Endothelial cell of umbilical vein (primary cell): ENCODE results near the gene BEND3.

ENCODE experiments used
- EZH2 ChIP-seq: IDR thresholded peaks from 2 replicates; pipeline ENCODE4 v1.6.1; 2012; ENCODE audit warnings: borderline replicate concordance, low read depth, mild to moderate bottlenecking, moderate library complexity, low read length, inconsistent platforms; ENCODE audit not compliant: severe bottlenecking
- POLR2AphosphoS5 ChIP-seq: IDR thresholded peaks from 2 replicates; pipeline ENCODE4 v1.6.1; 2012; ENCODE audit warnings: low read depth, mild to moderate bottlenecking, control low read depth, low read length, moderate library complexity; ENCODE audit not compliant: insufficient read depth
- TF ChIP-seq, protein P1 (sequence below), 2 donors: IDR thresholded peaks; 1 replicate in 1 of 2; 2 replicates in 1 of 2; pipeline ENCODE4 v1.5.1; 2011; ENCODE audit warnings: low read length in 2 of 2, mild to moderate bottlenecking in 2 of 2, moderate library complexity in 2 of 2, control low read depth in 1 of 2, inconsistent platforms in 1 of 2, low read depth in 1 of 2; ENCODE audit not compliant: insufficient read depth in 1 of 2; ENCODE audit errors: extremely low read depth in 1 of 2
- TF ChIP-seq, protein P2 (sequence below): IDR thresholded peaks from 2 replicates; pipeline ENCODE4 v1.6.1; 2011; ENCODE audit not compliant: insufficient read depth, insufficient read length

DNA sequence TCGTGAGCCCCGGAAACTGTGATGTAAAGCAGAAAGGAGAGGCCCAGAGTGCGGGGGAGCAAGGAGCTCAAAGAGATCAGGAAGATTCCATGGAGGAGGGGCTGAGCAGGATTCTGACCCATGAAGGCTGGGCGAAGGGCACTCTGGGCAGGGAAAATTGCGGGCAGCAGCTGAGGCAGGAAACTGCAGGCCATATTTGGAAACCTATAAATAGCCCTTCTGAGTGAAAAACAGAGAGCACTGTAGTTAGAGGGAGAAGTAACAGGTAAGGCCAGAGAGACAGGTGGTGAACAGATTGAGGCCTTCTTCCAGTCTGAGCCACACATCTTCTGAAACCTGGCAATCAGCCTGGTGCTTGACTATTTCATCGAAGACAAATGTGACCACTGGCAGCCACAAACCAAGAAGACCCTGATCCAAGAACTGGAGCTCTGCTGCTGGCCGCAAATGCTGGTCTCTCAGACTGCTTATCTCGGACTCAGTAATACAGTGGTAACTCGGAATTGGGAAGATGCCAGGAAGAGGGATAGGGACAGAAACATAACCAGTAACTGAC, 14.1 kb upstream of the BEND3 start:
- TF ChIP-seq, protein P1, sequence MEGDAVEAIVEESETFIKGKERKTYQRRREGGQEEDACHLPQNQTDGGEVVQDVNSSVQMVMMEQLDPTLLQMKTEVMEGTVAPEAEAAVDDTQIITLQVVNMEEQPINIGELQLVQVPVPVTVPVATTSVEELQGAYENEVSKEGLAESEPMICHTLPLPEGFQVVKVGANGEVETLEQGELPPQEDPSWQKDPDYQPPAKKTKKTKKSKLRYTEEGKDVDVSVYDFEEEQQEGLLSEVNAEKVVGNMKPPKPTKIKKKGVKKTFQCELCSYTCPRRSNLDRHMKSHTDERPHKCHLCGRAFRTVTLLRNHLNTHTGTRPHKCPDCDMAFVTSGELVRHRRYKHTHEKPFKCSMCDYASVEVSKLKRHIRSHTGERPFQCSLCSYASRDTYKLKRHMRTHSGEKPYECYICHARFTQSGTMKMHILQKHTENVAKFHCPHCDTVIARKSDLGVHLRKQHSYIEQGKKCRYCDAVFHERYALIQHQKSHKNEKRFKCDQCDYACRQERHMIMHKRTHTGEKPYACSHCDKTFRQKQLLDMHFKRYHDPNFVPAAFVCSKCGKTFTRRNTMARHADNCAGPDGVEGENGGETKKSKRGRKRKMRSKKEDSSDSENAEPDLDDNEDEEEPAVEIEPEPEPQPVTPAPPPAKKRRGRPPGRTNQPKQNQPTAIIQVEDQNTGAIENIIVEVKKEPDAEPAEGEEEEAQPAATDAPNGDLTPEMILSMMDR (IDR thresholded peaks at IDR 0.05; ENCODE audit: extremely low read depth in 1 of 2, insufficient read depth in 1 of 2, low read depth in 1 of 2, low read length in 2 of 2), result no peak
- TF ChIP-seq POLR2AphosphoS5 (no peak), EZH2 (no peak)
- TF ChIP-seq, protein P2, sequence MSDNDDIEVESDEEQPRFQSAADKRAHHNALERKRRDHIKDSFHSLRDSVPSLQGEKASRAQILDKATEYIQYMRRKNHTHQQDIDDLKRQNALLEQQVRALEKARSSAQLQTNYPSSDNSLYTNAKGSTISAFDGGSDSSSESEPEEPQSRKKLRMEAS, result no peak
